GM12878 (cell line): Measurements from ENCODE around the gene ZG16. TPM values are rescaled to one million over a fixed set of nuclear protein-coding genes. Genes with fewer than 3 reads are reported as not detected.
"Not testable (repeated sequence)": the region's sequence is repeated elsewhere in the genome, so short reads cannot be mapped to it uniquely, and the experiment has no call there.

Experiments used
- ATAC-seq: fragments of 200-7000 bp; cut with Tn5 transposase; 3 replicates; pipeline ENCODE4 v1.9.1; 2020; ENCODE audit warnings: mild to moderate bottlenecking, moderate library complexity
- BruUV-seq: library from RNA; stranded (reverse); fragments of 400-500 nt; replicated peaks from 2 replicates; lab custom pipeline; 2021; lab: Mats Ljungman, UMichigan
- CTCF ChIA-PET: fragments of 300-600 bp; sonication (Branson Sonifier 250); formaldehyde crosslinking; extraction: SDS; loops from one replicate; lab custom pipeline; 2021; ENCODE audit warnings: inconsistent platforms; lab: Yijun Ruan, JAX
- POLR2A ChIA-PET: fragments of 350-600 bp; formaldehyde crosslinking; extraction: SDS; loops from one replicate; lab custom pipeline; 2021; ENCODE audit warnings: inconsistent platforms; lab: Charles Lee
- RAD21 ChIA-PET: fragments of 300-600 bp; sonication (Branson Sonifier 250); formaldehyde crosslinking; loops from one replicate; lab custom pipeline; 2023; ENCODE audit warnings: antibody characterized with exemption; ENCODE audit not compliant: unreplicated experiment; lab: Charles Lee
- SMC1A ChIA-PET: fragments of 300-600 bp; sonication (Branson Sonifier 250); formaldehyde crosslinking; loops from one replicate; lab custom pipeline; 2023; ENCODE audit not compliant: unreplicated experiment, uncharacterized antibody; lab: Charles Lee
- DNase-seq: peaks from one replicate; pipeline ENCODE4 v3.0.0-alpha.2; 2011; ENCODE audit warnings: low read depth, low spot score
- FAIRE-seq: peaks from 3 replicates; lab custom pipeline; 2011; peaks lifted over from hg19 to GRCh38; lab: Jason Lieb, UNC
- H2AFZ ChIP-seq: 2 replicates; pipeline ENCODE4 v1.6.0; 2011; ENCODE audit warnings: low read depth, low read length, control low read depth; ENCODE audit not compliant: control insufficient read depth
- H3K27ac ChIP-seq: 2 replicates; pipeline ENCODE4 v1.5.1; 2011; ENCODE audit warnings: control low read depth; ENCODE audit not compliant: control insufficient read depth, insufficient read depth
- H3K27me3 ChIP-seq, 2 experiments: replicated peaks in 1 of 2; 2 replicates each; pipeline versions ENCODE4 v1.6.0 to v1.6.1; 2011; ENCODE audit warnings: low read length in 1 of 2; ENCODE audit not compliant: control insufficient read depth in 2 of 2, insufficient read depth in 2 of 2
- H3K36me3 ChIP-seq, 2 experiments: 2 replicates each; pipeline ENCODE4 v1.5.1; 2011; ENCODE audit warnings: low read length in 1 of 2; ENCODE audit not compliant: control insufficient read depth in 2 of 2, insufficient read depth in 2 of 2
- H3K4me1 ChIP-seq: 2 replicates; pipeline ENCODE4 v1.6.1; 2011; ENCODE audit warnings: mild to moderate bottlenecking, low read length, moderate library complexity, mixed read lengths; ENCODE audit not compliant: control insufficient read depth, insufficient read depth
- H3K4me2 ChIP-seq: 2 replicates; pipeline ENCODE4 v1.6.0; 2011; ENCODE audit warnings: control low read depth; ENCODE audit not compliant: control insufficient read depth, insufficient read depth
- H3K4me3 ChIP-seq: fragments of 200-600 bp; sonication (generic); 2 replicates; pipeline ENCODE4 v1.5.1; 2016
- H3K79me2 ChIP-seq: 2 replicates; pipeline ENCODE4 v1.6.0; 2011; ENCODE audit warnings: low read length; ENCODE audit not compliant: control insufficient read depth, insufficient read depth
- H3K9ac ChIP-seq: 2 replicates; pipeline ENCODE4 v1.8.0; 2011; ENCODE audit warnings: low read length, control low read depth, mixed read lengths; ENCODE audit not compliant: control insufficient read depth, insufficient read depth
- H3K9me3 ChIP-seq: replicated peaks from 3 replicates; pipeline ENCODE4 v1.5.1; 2011; ENCODE audit warnings: mild to moderate bottlenecking, low read length; ENCODE audit not compliant: control insufficient read depth, insufficient read depth
- H4K20me1 ChIP-seq: 2 replicates; pipeline ENCODE4 v1.6.0; 2011; ENCODE audit not compliant: control insufficient read depth, insufficient read depth
- CHD4 ChIP-seq: fragments of 200-600 bp; sonication (generic); IDR thresholded peaks from 2 replicates; pipeline ENCODE4 v1.6.1; 2016; ENCODE audit warnings: mild to moderate bottlenecking
- EGR1 ChIP-seq, 2 experiments: IDR thresholded peaks; 1 replicate in 1 of 2; 2 replicates in 1 of 2; pipeline ENCODE4 v1.6.1; 2011 to 2012; ENCODE audit warnings: low read depth in 2 of 2, low read length in 2 of 2, borderline replicate concordance in 1 of 2, mild to moderate bottlenecking in 1 of 2, moderate library complexity in 1 of 2
- HDGF ChIP-seq: fragments of 450-650 bp; IDR thresholded peaks from 2 replicates; pipeline ENCODE4 v1.6.1; 2016; ENCODE audit warnings: antibody characterized with exemption
- NBN ChIP-seq: fragments of 450-650 bp; IDR thresholded peaks from 2 replicates; pipeline ENCODE4 v1.6.1; 2016
- NR2F1 ChIP-seq: fragments of 450-650 bp; conservative IDR thresholded peaks from 2 replicates; pipeline ENCODE4 v1.6.1; 2017; ENCODE audit warnings: mild to moderate bottlenecking
- POLR2A ChIP-seq: IDR thresholded peaks from 2 replicates; pipeline ENCODE4 v1.6.1; 2011; ENCODE audit warnings: low read depth, mild to moderate bottlenecking, low read length
- RFX5 ChIP-seq: IDR thresholded peaks from 2 replicates; pipeline ENCODE4 v1.6.1; 2011; ENCODE audit warnings: low read depth, low read length, improper control_type of control experiment
- SIN3A ChIP-seq: IDR thresholded peaks from 2 replicates; pipeline ENCODE4 v1.6.1; 2012; ENCODE audit warnings: low read depth, low read length, improper control_type of control experiment
- SMAD1 ChIP-seq: fragments of 450-650 bp; IDR thresholded peaks from 2 replicates; pipeline ENCODE4 v1.6.1; 2018; ENCODE audit warnings: mild to moderate bottlenecking, low read depth; ENCODE audit not compliant: partially characterized antibody
- ZBED1 ChIP-seq: IDR thresholded peaks from 2 replicates; pipeline ENCODE4 v1.6.1; 2016; ENCODE audit warnings: borderline replicate concordance
- WGBS: methylation state at CpG from one replicate; pipeline ENCODE4 v1.1.6; 2016; ENCODE audit warnings: low lambda C conversion rate; ENCODE audit not compliant: insufficient replicate concordance, insufficient coverage; ENCODE audit errors: missing lambda C conversion rate; 5-methylcytosine and 5-hydroxymethylcytosine counted together
- in situ Hi-C: fragments of 300-500 bp; cut with MboI; formaldehyde crosslinking; loops from 9 replicates; pipeline ENCODE4 v1.14.3; 2018; ENCODE audit warnings: mixed read lengths
- intact Hi-C: fragments of 100-400 bp; cut with micrococcal nuclease; formaldehyde crosslinking; loops from one replicate; pipeline ENCODE4 v1.14.2; 2022; ENCODE audit not compliant: unreplicated experiment
- polyA plus RNA-seq, 11 experiments: library from polyadenylated mRNA; depleted of rRNA in 4 of 11; unstranded in 6 of 11; stranded (reverse) in 5 of 11; fragments of >200 nt; fragmentation: Nextera tagmentation in 4 of 11; fragmentation: Illumina TruSeq in 1 of 11; extraction: Ambion mirVana in 4 of 11; extraction: Trizol in 1 of 11; gene quantifications; 1 replicate in 1 of 11; 2 replicates in 10 of 11; pipeline versions ENCODE4 v1.2.1 to v1.2.3, GENCODE V29; 2011 to 2016; ENCODE audit warnings: inconsistent platforms in 2 of 11, missing spikeins in 2 of 11, low read depth in 1 of 11
- total RNA-seq, 4 experiments: library from RNA; depleted of rRNA in 3 of 4; stranded (reverse); fragments of >200 nt in 3 of 4; fragmentation: Illumina TruSeq in 1 of 4; extraction: Trizol in 1 of 4; gene quantifications; 2 replicates each; pipeline versions ENCODE4 v1.2.1 to v1.2.3, GENCODE V29; 2013 to 2021

The ZG16 gene
- total and polyA plus RNA-seq, 10 of the 15 experiments (the other 5 are each of a cell fraction or from before 2014, with no cell fraction given), result not detected

DNA sequence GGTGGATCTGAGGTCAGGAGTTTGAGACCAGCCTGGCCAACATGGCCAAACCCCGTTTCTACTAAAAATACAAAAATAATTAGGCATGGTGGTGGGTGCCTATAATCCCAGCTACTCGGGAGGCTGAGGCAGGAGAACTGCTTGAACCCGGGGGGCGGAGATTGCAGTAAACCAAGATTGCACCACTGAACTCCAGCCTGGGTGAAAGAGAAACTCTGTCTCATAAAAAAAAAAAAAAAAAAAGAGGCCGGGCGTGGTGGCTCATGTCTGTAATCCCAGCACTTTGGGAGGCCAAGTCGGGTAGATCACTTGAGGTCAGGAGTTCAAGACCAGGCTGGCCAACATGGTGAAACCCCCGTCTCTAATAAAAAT, 16.8 kb upstream of the ZG16 start:
- H3K4me3 ChIP-seq, H3K4me2 ChIP-seq, H3K9ac ChIP-seq, BruUV-seq, FAIRE-seq, ATAC-seq, H2AFZ ChIP-seq, CTCF ChIA-PET, H3K36me3 ChIP-seq, H3K27me3 ChIP-seq, RAD21 ChIA-PET, H3K27ac ChIP-seq, H3K79me2 ChIP-seq, intact Hi-C loops, SMC1A ChIA-PET, H4K20me1 ChIP-seq, DNase-seq, H3K9me3 ChIP-seq, in situ Hi-C loops, H3K4me1 ChIP-seq: not testable (repeated sequence)
- 73% methylated on average over 5 of the region's 8 CpGs for WGBS
- POLR2A ChIA-PET, result interaction anchor here (0.7 kb wide), 1 partner anchor 28 kb away, joined by 3 read pairs; no protein-coding TSS in a partner anchor

GRCh38 chr16:29761882-29762281, 16.2 kb upstream of the ZG16 start:
- intact Hi-C loops (no loop called here), in situ Hi-C loops (no loop called here)
- WGBS, result 62% methylated on average over 6 of the region's 6 CpGs
- Histone ChIP-seq H3K27me3 (no peaks in the 10 kb centered on the region), H2AFZ (no peak overlapping the region), H3K4me1 (no peaks in the 10 kb centered on the region), H4K20me1 (no peaks in the 10 kb centered on the region), H3K4me2 (no peak overlapping the region), H3K9ac (no peak overlapping the region), H3K79me2 (no peaks in the 10 kb centered on the region), H3K4me3 (no peak overlapping the region), H3K9me3 (no peaks in the 10 kb centered on the region), H3K36me3 (no peaks in the 10 kb centered on the region), H3K27ac (no peak overlapping the region)
- ATAC-seq, result no peak
- no peak for FAIRE-seq
- CTCF ChIA-PET, result no interaction called here
- no peak for DNase-seq
- TF ChIP-seq ZBED1 (no peak), POLR2A (no peak), EGR1 (IDR thresholded peaks at IDR 0.05; ENCODE audit: borderline replicate concordance in 1 of 2, low read depth in 2 of 2, low read length in 2 of 2) (no peak), SMAD1 (no peak), SIN3A (no peak), CHD4 (no peak), NR2F1 (no peak), HDGF (no peak), NBN (no peak), RFX5 (no peak)
- SMC1A ChIA-PET, result no interaction called here
- POLR2A ChIA-PET, result interaction anchor here (0.7 kb wide), 1 partner anchor 28 kb away, joined by 3 read pairs; no protein-coding TSS in a partner anchor
- BruUV-seq, result no TSS peak
- RAD21 ChIA-PET, result interaction anchor here (0.7 kb wide), 1 partner anchor 286 kb away, joined by 3 read pairs; no protein-coding TSS in a partner anchor
